HG03520 (cell line): Measurements from ENCODE around the gene SLC8A1.

ENCODE experiments used
- ATAC-seq: cut with Tn5 transposase; IDR thresholded peaks from one replicate; pipeline ENCODE4 v1.9.1; 2021; ENCODE audit warnings: mild to moderate bottlenecking, moderate library complexity; ENCODE audit not compliant: unreplicated experiment

SLC8A1 gene

GRCh38 chr2:40127146-40127545 is 324.7 kb downstream of the SLC8A1 start:
- ATAC-seq: no peak

GRCh38 chr2:40126006-40126405 is 325.9 kb downstream of the SLC8A1 start:
- no peak for ATAC-seq

GRCh38 chr2:40123746-40124145 is 328.1 kb downstream of the SLC8A1 start:
- ATAC-seq: no peak

GRCh38 chr2:40123326-40123725 is 328.6 kb downstream of the SLC8A1 start:
- ATAC-seq: no peak

- no peak for ATAC-seq
These were observed 330.9 kb downstream of the SLC8A1 start for GRCh38 chr2:40120957-40121356.

GRCh38 chr2:40120026-40120425 is 331.9 kb downstream of the SLC8A1 start:
- ATAC-seq: no peak

- ATAC-seq: no peak
These were observed 333.3 kb downstream of the SLC8A1 start for GRCh38 chr2:40118622-40119021.

GRCh38 chr2:40115894-40116293 is 336.0 kb downstream of the SLC8A1 start:
- no peak for ATAC-seq

- no peak for ATAC-seq
These were observed 336.5 kb downstream of the SLC8A1 start for GRCh38 chr2:40115348-40115747.

GRCh38 chr2:40113997-40114396 is 337.9 kb downstream of the SLC8A1 start:
- no peak for ATAC-seq

- ATAC-seq: no peak
These were observed 338.5 kb downstream of the SLC8A1 start for GRCh38 chr2:40113272-40113968.

GRCh38 chr2:40109381-40109780 is 342.5 kb downstream of the SLC8A1 start:
- ATAC-seq: no peak

GRCh38 chr2:40108851-40109250 is 343.0 kb downstream of the SLC8A1 start:
- no peak for ATAC-seq

- no peak for ATAC-seq
These were observed 345.8 kb downstream of the SLC8A1 start for GRCh38 chr2:40106061-40106460.

GRCh38 chr2:40105593-40105992 is 346.3 kb downstream of the SLC8A1 start:
- ATAC-seq: no peak

- no peak for ATAC-seq
These were observed 348.3 kb downstream of the SLC8A1 start for GRCh38 chr2:40103590-40103989.

GRCh38 chr2:40103163-40103562 is 348.7 kb downstream of the SLC8A1 start:
- no peak for ATAC-seq

GRCh38 chr2:40102447-40102846 is 349.4 kb downstream of the SLC8A1 start:
- no peak for ATAC-seq

- ATAC-seq: peak; percentile 76
These were observed 350.7 kb downstream of the SLC8A1 start for GRCh38 chr2:40101131-40101575.

- no peak for ATAC-seq
These were observed 351.2 kb downstream of the SLC8A1 start for GRCh38 chr2:40100676-40101075.

GRCh38 chr2:40098786-40099470 is 353.0 kb downstream of the SLC8A1 start:
- no peak for ATAC-seq

- ATAC-seq: no peak
These were observed 354.1 kb downstream of the SLC8A1 start for GRCh38 chr2:40097691-40098385.
